HepG2 (cell line): ENCODE results near the gene ABCA4. TPM values are rescaled to one million over a fixed set of nuclear protein-coding genes. Genes with fewer than 3 reads are reported as not detected.

Experiments
- ELF3 ChIP-seq: IDR thresholded peaks from 2 replicates; pipeline ENCODE4 v1.6.1; 2016; ENCODE audit warnings: missing genetic modification reagents, missing compliant biosample characterization
- GATAD2A ChIP-seq: IDR thresholded peaks from 2 replicates; pipeline ENCODE4 v1.6.1; 2016
- JARID2 ChIP-seq: sonication (generic); formaldehyde crosslinking; IDR thresholded peaks from 2 replicates; pipeline ENCODE4 v1.8.1; 2023; ENCODE audit warnings: missing genetic modification reagents, inconsistent platforms; ENCODE audit not compliant: insufficient replicate concordance
- KAT2B ChIP-seq: fragments of 150-350 bp; IDR thresholded peaks from 2 replicates; pipeline ENCODE4 v1.6.1; 2014; ENCODE audit warnings: low read depth, low read length, borderline replicate concordance
- LCORL ChIP-seq, 2 experiments: fragments of 450-650 bp in 1 of 2; sonication (generic) in 1 of 2; formaldehyde crosslinking in 1 of 2; IDR thresholded peaks; 2 replicates each; pipeline versions ENCODE4 v1.5.0 to v1.6.1; 2017 to 2020; ENCODE audit warnings: antibody characterized with exemption in 1 of 2, missing genetic modification reagents in 1 of 2
- NR2F6 ChIP-seq, 2 experiments: IDR thresholded peaks; 2 replicates each; pipeline ENCODE4 v1.6.1; 2016; ENCODE audit warnings: antibody characterized with exemption in 1 of 2, mild to moderate bottlenecking in 1 of 2
- PCBP1 ChIP-seq: fragments of 200-400 bp; formaldehyde crosslinking; IDR thresholded peaks from 2 replicates; pipeline ENCODE4 v1.6.1; 2017; ENCODE audit warnings: mild to moderate bottlenecking, low read depth, low read length, borderline replicate concordance
- SATB2 ChIP-seq: sonication (generic); formaldehyde crosslinking; IDR thresholded peaks from 2 replicates; pipeline ENCODE4 v1.5.0; 2020; ENCODE audit warnings: missing genetic modification reagents
- TBP ChIP-seq: sonication (generic); formaldehyde crosslinking; IDR thresholded peaks from 2 replicates; pipeline ENCODE4 v1.5.0; 2020; ENCODE audit warnings: missing genetic modification reagents
- ZBTB1 ChIP-seq: sonication (generic); formaldehyde crosslinking; IDR thresholded peaks from 2 replicates; pipeline ENCODE4 v1.4.0; 2020; ENCODE audit warnings: missing genetic modification reagents, borderline replicate concordance
- ZFP36L1 ChIP-seq: sonication (generic); formaldehyde crosslinking; IDR thresholded peaks from 2 replicates; pipeline ENCODE4 v1.8.0; 2022; ENCODE audit warnings: mild to moderate bottlenecking, missing genetic modification reagents, moderate library complexity
- ZFP90 ChIP-seq: sonication (generic); formaldehyde crosslinking; IDR thresholded peaks from 2 replicates; pipeline ENCODE4 v1.8.0; 2022; ENCODE audit warnings: missing genetic modification reagents, mild to moderate bottlenecking, inconsistent platforms, borderline replicate concordance
- ZNF12 ChIP-seq: sonication (generic); formaldehyde crosslinking; IDR thresholded peaks from 2 replicates; pipeline ENCODE4 v1.5.0; 2020; ENCODE audit warnings: missing genetic modification reagents
- ZNF263 ChIP-seq: sonication (generic); formaldehyde crosslinking; IDR thresholded peaks from 2 replicates; pipeline ENCODE4 v1.4.0; 2020; ENCODE audit warnings: missing genetic modification reagents
- ZNF569 ChIP-seq: sonication (generic); formaldehyde crosslinking; IDR thresholded peaks from 2 replicates; pipeline ENCODE4 v1.5.0; 2020; ENCODE audit warnings: mild to moderate bottlenecking, missing genetic modification reagents, moderate library complexity, borderline replicate concordance
- ZNF703 ChIP-seq: sonication (generic); formaldehyde crosslinking; IDR thresholded peaks from 2 replicates; pipeline ENCODE4 v1.5.1; 2020; ENCODE audit warnings: missing genetic modification reagents, mild to moderate bottlenecking, moderate library complexity, borderline replicate concordance
- polyA plus RNA-seq, 8 experiments: library from polyadenylated mRNA; depleted of rRNA in 3 of 8; stranded (reverse) in 7 of 8; unstranded in 1 of 8; fragments of >200 nt; fragmentation: Illumina TruSeq in 4 of 8; extraction: Trizol in 4 of 8; gene quantifications; 2 replicates each; pipeline versions ENCODE4 v1.2.1 to v1.2.3, GENCODE V29; 2011 to 2016; ENCODE audit warnings: low read depth in 4 of 8, missing spikeins in 1 of 8, mixed read lengths in 1 of 8; ENCODE audit not compliant: insufficient read depth in 1 of 8
- total RNA-seq, 5 experiments: library from RNA; depleted of rRNA; stranded (reverse); fragments of >200 nt; fragmentation: Illumina TruSeq; extraction: Trizol; gene quantifications; 2 replicates each; pipeline ENCODE4 v1.2.3, GENCODE V29; 2016; ENCODE audit warnings: low read depth in 1 of 5
- TF ChIP-seq, protein P1 (sequence below): sonication (generic); formaldehyde crosslinking; IDR thresholded peaks from 2 replicates; pipeline ENCODE4 v1.4.0; 2020; ENCODE audit warnings: low read depth, mild to moderate bottlenecking, missing genetic modification reagents
- TF ChIP-seq, protein P2 (sequence below): sonication (generic); formaldehyde crosslinking; IDR thresholded peaks from 2 replicates; pipeline ENCODE4 v1.8.0; 2022; ENCODE audit warnings: mild to moderate bottlenecking, missing genetic modification reagents; ENCODE audit not compliant: insufficient replicate concordance
- TF ChIP-seq, protein P3 (sequence below): sonication (generic); formaldehyde crosslinking; IDR thresholded peaks from 2 replicates; pipeline ENCODE4 v1.9.0; 2021; ENCODE audit warnings: missing genetic modification reagents, borderline replicate concordance

Gene ABCA4
- total and polyA plus RNA-seq, 2 of the 13 experiments (the other 11 are each of a cell fraction or from before 2014, with no cell fraction given) = 0.24 to 0.67 TPM

DNA sequence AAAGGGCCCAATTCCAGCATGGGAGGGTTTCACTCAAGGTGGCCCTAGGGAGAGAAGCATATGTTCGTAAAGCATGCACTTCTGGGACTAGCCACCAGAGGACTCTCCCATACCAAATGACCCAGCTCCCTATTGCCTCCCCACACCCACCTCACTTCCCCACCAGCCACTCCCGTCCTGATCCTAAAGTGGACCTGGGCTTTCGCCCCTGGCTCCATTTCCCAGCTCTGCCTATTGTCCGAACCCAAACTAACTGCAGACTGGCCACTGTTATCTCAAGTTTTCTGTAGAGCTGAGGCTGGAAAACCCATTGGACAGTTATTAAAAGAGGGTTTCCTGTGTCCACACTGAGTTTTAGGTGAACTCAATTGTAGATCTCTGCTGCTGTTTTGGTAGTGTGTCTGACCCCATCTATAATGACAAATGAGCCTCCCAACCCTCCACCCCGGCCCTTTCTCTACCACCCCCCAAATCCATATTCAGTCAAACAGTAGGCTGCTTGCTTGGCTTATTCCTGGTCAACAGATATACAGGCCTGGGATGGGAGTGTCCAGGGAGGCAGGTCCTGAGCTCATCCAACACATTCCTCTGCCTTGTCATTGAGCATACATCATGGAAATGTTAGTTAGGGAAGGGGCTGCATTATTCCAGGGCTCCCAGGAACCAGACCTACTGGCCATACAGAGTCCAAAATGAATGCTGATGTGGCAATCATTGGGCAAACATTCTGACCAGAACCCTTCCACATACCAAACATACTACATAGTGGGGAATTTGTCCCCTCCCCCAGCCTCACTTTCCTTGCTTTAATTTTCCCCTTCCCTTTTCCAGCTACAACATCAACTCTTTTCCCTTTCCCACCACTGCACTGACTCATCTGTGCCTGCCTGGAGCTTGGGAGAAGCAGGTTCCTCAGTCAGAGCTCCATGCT lies 59.2 kb downstream of the ABCA4 start (continued):
- TF ChIP-seq, protein P1, sequence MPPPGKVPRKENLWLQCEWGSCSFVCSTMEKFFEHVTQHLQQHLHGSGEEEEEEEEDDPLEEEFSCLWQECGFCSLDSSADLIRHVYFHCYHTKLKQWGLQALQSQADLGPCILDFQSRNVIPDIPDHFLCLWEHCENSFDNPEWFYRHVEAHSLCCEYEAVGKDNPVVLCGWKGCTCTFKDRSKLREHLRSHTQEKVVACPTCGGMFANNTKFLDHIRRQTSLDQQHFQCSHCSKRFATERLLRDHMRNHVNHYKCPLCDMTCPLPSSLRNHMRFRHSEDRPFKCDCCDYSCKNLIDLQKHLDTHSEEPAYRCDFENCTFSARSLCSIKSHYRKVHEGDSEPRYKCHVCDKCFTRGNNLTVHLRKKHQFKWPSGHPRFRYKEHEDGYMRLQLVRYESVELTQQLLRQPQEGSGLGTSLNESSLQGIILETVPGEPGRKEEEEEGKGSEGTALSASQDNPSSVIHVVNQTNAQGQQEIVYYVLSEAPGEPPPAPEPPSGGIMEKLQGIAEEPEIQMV = no peak
- TF ChIP-seq ZNF703 (CRISPR knock-in tag) (no peak), NR2F6 (IDR thresholded peaks at IDR 0.05) (no peak), NR2F6 (CRISPR knock-in tag; IDR thresholded peaks at IDR 0.05) (peak; percentile 14; the same call in 1 of the 2 replicates), KAT2B (no peak), JARID2 (CRISPR knock-in tag) (no peak), ELF3 (CRISPR knock-in tag) (peak; percentile 56), ZFP90 (CRISPR knock-in tag) (no peak), ZFP36L1 (CRISPR knock-in tag) (0 out of 2 replicates have a peak, but pooled peaks have one; percentile 23), TBP (CRISPR knock-in tag) (no peak), PCBP1 (no peak), ZNF12 (CRISPR knock-in tag) (0 out of 2 replicates have a peak, but pooled peaks have one; percentile 38), ZNF569 (CRISPR knock-in tag) (no peak), SATB2 (CRISPR knock-in tag) (no peak), ZNF263 (CRISPR knock-in tag) (no peak), GATAD2A (CRISPR knock-in tag) (peak; percentile 72), ZBTB1 (CRISPR knock-in tag) (no peak), LCORL (IDR thresholded peaks at IDR 0.05) (no peak), LCORL (CRISPR knock-in tag; IDR thresholded peaks at IDR 0.05) (peak; percentile 77)
- TF ChIP-seq, protein P2, sequence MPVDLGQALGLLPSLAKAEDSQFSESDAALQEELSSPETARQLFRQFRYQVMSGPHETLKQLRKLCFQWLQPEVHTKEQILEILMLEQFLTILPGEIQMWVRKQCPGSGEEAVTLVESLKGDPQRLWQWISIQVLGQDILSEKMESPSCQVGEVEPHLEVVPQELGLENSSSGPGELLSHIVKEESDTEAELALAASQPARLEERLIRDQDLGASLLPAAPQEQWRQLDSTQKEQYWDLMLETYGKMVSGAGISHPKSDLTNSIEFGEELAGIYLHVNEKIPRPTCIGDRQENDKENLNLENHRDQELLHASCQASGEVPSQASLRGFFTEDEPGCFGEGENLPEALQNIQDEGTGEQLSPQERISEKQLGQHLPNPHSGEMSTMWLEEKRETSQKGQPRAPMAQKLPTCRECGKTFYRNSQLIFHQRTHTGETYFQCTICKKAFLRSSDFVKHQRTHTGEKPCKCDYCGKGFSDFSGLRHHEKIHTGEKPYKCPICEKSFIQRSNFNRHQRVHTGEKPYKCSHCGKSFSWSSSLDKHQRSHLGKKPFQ (CRISPR knock-in tag) = no peak
- TF ChIP-seq, protein P3, sequence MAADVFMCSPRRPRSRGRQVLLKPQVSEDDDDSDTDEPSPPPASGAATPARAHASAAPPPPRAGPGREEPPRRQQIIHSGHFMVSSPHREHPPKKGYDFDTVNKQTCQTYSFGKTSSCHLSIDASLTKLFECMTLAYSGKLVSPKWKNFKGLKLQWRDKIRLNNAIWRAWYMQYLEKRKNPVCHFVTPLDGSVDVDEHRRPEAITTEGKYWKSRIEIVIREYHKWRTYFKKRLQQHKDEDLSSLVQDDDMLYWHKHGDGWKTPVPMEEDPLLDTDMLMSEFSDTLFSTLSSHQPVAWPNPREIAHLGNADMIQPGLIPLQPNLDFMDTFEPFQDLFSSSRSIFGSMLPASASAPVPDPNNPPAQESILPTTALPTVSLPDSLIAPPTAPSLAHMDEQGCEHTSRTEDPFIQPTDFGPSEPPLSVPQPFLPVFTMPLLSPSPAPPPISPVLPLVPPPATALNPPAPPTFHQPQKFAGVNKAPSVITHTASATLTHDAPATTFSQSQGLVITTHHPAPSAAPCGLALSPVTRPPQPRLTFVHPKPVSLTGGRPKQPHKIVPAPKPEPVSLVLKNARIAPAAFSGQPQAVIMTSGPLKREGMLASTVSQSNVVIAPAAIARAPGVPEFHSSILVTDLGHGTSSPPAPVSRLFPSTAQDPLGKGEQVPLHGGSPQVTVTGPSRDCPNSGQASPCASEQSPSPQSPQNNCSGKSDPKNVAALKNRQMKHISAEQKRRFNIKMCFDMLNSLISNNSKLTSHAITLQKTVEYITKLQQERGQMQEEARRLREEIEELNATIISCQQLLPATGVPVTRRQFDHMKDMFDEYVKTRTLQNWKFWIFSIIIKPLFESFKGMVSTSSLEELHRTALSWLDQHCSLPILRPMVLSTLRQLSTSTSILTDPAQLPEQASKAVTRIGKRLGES (CRISPR knock-in tag) = no peak
